Measurements from ENCODE around the gene DNAH1. TPM values are rescaled to one million over a fixed set of nuclear protein-coding genes. Genes with fewer than 3 reads are reported as not detected.
A peak's percentile ranks its signal among the peaks of the same experiment; 100 is the strongest.

The DNAH1 gene
- total and polyA plus RNA-seq, 7 donors = 1.2 to 8.6 (median 4.6) TPM

DNA sequence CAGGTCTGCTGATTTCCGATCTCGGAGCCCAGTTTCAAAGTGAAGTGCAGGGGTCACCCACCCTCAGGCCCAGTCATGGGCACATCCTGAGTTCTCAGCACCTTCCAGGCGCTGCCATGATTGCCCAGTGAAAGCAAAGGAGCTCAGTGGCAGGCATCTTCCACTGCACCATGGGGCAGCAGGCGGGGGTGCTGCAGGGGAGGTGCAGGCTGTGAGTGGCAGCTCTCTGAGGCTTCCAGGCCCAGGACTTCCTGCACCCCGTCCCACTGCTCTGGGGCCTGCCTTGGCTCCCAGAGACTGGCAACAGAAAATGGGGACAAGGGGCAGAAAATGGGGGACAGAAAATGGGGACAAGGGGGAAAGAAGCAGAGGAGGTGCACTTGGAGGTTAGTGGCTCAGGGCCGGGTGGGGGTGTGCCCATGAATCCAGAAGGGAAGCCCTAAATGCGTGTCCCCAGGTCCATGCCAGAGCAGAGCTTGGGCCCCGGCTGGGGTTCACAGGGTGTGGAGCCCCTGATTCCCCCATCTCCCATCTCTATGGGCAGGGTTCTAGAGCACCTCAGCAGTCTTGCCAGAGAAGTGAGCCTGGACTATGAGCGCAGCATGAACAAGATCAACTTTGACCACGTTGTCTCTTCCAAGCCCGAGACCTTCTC, 28.0 kb downstream of the DNAH1 start:
- intact Hi-C loops (cut with DNase I) = no loop called here
- H3K9me3 ChIP-seq = no peaks in the 10 kb centered on the region
- DNase-seq = no peak
- 95% methylated on average over 11 of the region's 11 CpGs for WGBS, 2 donors
- H3K4me1 ChIP-seq = peaks cover 0 to 11% (median 3%) of the 10 kb centered on the region in 4 donors
- peaks cover 0 to 2% (median 0%) of the 10 kb centered on the region in 4 donors for H3K36me3 ChIP-seq
- TF ChIP-seq, protein P1, sequence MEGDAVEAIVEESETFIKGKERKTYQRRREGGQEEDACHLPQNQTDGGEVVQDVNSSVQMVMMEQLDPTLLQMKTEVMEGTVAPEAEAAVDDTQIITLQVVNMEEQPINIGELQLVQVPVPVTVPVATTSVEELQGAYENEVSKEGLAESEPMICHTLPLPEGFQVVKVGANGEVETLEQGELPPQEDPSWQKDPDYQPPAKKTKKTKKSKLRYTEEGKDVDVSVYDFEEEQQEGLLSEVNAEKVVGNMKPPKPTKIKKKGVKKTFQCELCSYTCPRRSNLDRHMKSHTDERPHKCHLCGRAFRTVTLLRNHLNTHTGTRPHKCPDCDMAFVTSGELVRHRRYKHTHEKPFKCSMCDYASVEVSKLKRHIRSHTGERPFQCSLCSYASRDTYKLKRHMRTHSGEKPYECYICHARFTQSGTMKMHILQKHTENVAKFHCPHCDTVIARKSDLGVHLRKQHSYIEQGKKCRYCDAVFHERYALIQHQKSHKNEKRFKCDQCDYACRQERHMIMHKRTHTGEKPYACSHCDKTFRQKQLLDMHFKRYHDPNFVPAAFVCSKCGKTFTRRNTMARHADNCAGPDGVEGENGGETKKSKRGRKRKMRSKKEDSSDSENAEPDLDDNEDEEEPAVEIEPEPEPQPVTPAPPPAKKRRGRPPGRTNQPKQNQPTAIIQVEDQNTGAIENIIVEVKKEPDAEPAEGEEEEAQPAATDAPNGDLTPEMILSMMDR (IDR thresholded peaks at IDR 0.05) = no peak
- H3K4me3 ChIP-seq = no peak overlapping the region
- H3K27me3 ChIP-seq = no peaks in the 10 kb centered on the region
- H3K27ac ChIP-seq = no peak overlapping the region

GRCh38 chr3:52345521-52346109, 29.5 kb downstream of the DNAH1 start:
- Histone ChIP-seq H3K4me1 (peaks cover 0 to 11% (median 3%) of the 10 kb centered on the region in 4 donors), H3K9me3 (no peaks in the 10 kb centered on the region), H3K4me3 (no peak overlapping the region), H3K27me3 (no peaks in the 10 kb centered on the region), H3K27ac (no peak overlapping the region), H3K36me3 (peaks cover 0 to 13% (median 0%) of the 10 kb centered on the region in 4 donors)
- 95% methylated on average over 9 of the region's 9 CpGs for WGBS, 2 donors
- intact Hi-C loops (cut with DNase I) = no loop called here
- TF ChIP-seq, protein P1 (IDR thresholded peaks at IDR 0.05) = no peak
- no peak for TF ChIP-seq POLR2AphosphoS5 (IDR thresholded peaks at IDR 0.05)
- DNase-seq = no peak

DNA sequence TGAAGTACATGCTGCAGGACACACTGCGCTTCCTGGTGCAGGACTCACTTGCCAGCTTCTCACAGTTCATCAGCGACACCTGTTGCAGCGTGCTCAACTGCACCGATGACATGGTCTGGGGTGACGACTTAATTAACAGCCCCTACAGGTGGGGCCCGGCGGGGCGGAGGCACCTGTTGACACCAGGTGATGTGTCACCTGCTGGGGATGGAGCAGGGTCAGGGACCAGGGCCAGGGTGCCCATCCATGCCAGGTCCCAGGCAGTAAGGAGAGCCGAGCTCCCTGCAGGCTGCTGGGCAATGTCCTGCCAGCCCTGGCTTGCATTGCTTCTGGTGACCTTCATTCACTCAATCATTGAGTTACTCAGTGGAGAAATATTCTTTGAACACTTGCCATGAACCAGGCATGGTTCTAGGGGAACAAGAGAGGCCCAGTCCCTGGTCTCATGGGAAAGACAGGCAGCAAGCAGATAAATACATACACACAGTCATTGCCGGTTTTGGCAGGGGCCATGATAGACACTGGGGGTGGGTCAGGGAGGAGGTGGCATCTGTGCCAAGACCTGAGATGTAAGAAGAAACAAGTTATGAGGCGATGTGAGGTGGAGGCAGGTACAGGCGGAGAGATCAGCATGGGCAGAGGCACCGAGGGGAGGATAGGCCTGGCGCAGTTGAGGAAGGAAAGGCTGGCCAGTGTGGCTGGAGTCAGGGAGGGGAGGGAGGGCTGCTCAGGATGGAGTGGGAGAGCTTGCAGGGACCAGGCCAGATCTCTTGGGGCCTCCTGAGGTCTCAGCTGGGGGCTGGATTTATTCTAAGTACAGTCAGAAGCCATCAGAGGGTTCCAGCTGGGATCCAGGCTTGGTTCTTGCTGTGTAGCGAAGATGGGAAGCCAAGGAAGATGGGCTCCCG, 30.8 kb downstream of the DNAH1 start:
- H3K36me3 ChIP-seq = peaks cover 0 to 20% (median 0%) of the 10 kb centered on the region in 4 donors
- 92 to 95% methylated on average over 16 of the region's 16 CpGs for WGBS, 2 donors
- intact Hi-C loops (cut with DNase I) = no loop called here
- peaks cover 0 to 11% (median 3%) of the 10 kb centered on the region in 4 donors for H3K4me1 ChIP-seq
- no peaks in the 10 kb centered on the region for H3K27me3 ChIP-seq
- TF ChIP-seq POLR2A (IDR thresholded peaks at IDR 0.05) (no peak), EP300 (IDR thresholded peaks at IDR 0.05) (no peak), POLR2AphosphoS5 (IDR thresholded peaks at IDR 0.05) (no peak)
- TF ChIP-seq, protein P1 (IDR thresholded peaks at IDR 0.05) = no peak
- H3K4me3 ChIP-seq = no peak overlapping the region
- no peak for DNase-seq
- H3K27ac ChIP-seq = peak overlapping the region in 1 of 4 donors; percentile 14
- H3K9me3 ChIP-seq = no peaks in the 10 kb centered on the region

DNA sequence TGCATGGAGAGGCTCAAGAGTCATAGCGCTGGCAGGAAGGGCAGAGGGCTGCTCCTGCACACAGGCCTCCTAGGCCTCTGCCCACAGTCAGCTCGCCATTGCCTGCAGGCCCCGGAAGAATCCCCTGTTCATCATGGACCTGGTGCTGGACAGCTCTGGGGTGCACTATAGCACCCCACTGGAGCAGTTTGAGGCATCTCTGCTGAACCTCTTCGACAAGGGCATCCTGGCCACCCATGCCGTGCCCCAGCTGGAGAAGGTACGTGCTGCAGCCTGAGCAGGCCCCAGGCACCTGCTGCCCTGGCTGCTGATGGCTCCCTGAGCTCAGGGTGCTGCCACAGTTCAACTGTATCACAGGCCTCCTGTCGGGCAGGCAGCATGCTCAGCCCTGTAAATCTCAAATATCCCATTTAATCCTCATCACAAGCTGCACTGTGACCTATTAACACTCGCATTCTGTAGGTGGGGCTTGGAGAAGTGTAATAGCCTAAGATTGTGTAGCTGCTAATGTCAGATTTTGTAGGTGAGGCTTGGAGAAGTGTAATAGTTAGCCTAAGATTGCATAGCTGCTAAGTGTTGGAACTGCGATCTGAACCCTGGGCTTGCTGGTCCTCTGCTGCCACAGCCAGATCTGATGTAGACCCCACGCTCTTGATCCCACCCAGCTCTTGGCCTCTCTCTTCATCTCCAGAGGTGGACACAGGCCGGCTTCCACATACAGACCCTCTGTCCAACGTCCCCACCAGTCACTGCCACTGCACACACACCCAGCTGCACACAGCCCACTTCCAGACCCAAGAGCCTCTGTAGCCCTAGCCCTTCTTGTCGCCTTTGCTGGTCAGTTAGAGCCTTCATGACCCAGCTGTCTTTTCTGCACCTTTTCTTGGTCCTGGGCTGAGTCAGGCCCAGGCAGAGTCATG, 31.9 kb downstream of the DNAH1 start:
- Histone ChIP-seq H3K27me3 (no peaks in the 10 kb centered on the region), H3K9me3 (no peaks in the 10 kb centered on the region), H3K27ac (no peak overlapping the region), H3K4me1 (peaks cover 0 to 11% (median 3%) of the 10 kb centered on the region in 4 donors), H3K36me3 (peaks cover 0 to 28% (median 0%) of the 10 kb centered on the region in 4 donors), H3K4me3 (no peak overlapping the region)
- no peak for TF ChIP-seq EP300 (IDR thresholded peaks at IDR 0.05)
- no peak for TF ChIP-seq POLR2AphosphoS5 (IDR thresholded peaks at IDR 0.05)
- no peak for TF ChIP-seq POLR2A (IDR thresholded peaks at IDR 0.05)
- TF ChIP-seq, protein P1 (IDR thresholded peaks at IDR 0.05) = no peak
- DNase-seq = no peak
- intact Hi-C loops (cut with DNase I) = no loop called here
- WGBS, 2 donors = 92 to 93% methylated on average over 13 of the region's 13 CpGs
